Endothelial cell of coronary artery (primary cell): ENCODE measurements around the gene PSMA6. TPM values are rescaled to one million over a fixed set of nuclear protein-coding genes. Genes with fewer than 3 reads are reported as not detected.

Experiments
- total RNA-seq: library from RNA; depleted of rRNA; stranded (reverse); fragments of >200 nt; gene quantifications from 2 replicates; pipeline ENCODE4 v1.2.3, GENCODE V29; 2014

The PSMA6 gene
- total RNA-seq = 246 and 312 TPM in 2 replicates

GRCh38 chr14:35292051-35292769 lies at the start of gene PSMA6:
PSMA6 (plus strand) TSS chr14:35292382; CDS start chr14:35292477, 95 bp downstream.

Other genes with a start within 250 kb of the PSMA6 start
- 30.1 and 46.3 TPM in 2 replicates for gene FAM177A1, start 246.1 kb upstream of the PSMA6 start, total RNA-seq
- 31.3 and 40.3 TPM in 2 replicates for gene PPP2R3C, start 170.4 kb upstream of the PSMA6 start, total RNA-seq
- 19.9 and 21.6 TPM in 2 replicates for gene PRORP, start 169.8 kb upstream of the PSMA6 start, total RNA-seq
- gene NFKBIA, start 112.4 kb downstream of the PSMA6 start, total RNA-seq = 102 and 155 TPM in 2 replicates
- gene INSM2, start 241.8 kb downstream of the PSMA6 start, total RNA-seq = not detected in 2 replicates